Right cardiac atrium (tissue), 5 donors: ENCODE data around the gene DSP. TPM values are rescaled to one million over a fixed set of nuclear protein-coding genes. Genes with fewer than 3 reads are reported as not detected.

Experiments used
- ATAC-seq, 2 donors: fragments of 200-7000 bp; cut with Tn5 transposase; one replicate each; pipeline versions ENCODE4 v1.8.0 to v1.9.1; 2020; ENCODE audit warnings: moderate library complexity in 2 of 2, mild to moderate bottlenecking in 1 of 2
- DNase-seq, 3 donors: peaks; one replicate each; pipeline ENCODE4 v3.0.0-alpha.2; 2020
- H3K27ac ChIP-seq: one replicate; pipeline ENCODE4 v1.5.1; 2013; ENCODE audit warnings: mild to moderate bottlenecking, low read length, control low read depth, moderate library complexity
- H3K27me3 ChIP-seq: one replicate; pipeline ENCODE4 v1.6.1; 2013; ENCODE audit not compliant: control insufficient read depth, insufficient read depth
- H3K4me1 ChIP-seq: one replicate; pipeline ENCODE4 v1.6.1; 2013; ENCODE audit warnings: low read length; ENCODE audit not compliant: control insufficient read depth, insufficient read depth
- H3K4me3 ChIP-seq: one replicate; pipeline ENCODE4 v1.5.1; 2013; ENCODE audit warnings: low read length, control low read depth
- H3K9me3 ChIP-seq: one replicate; pipeline ENCODE4 v1.6.1; 2013; ENCODE audit warnings: low read length; ENCODE audit not compliant: control insufficient read depth
- WGBS: extraction: QIAGEN DNeasy Blood & Tissue Kit; methylation state at CpG from one replicate; pipeline ENCODE4 v1.1.7; 2013; 5-methylcytosine and 5-hydroxymethylcytosine counted together
- intact Hi-C, 4 donors: fragments of 100-400 bp; cut with DNase I; formaldehyde crosslinking; loops; one replicate each; pipeline versions ENCODE4 v1.11.0 to v1.14.0; 2022 to 2023
- polyA plus RNA-seq: library from polyadenylated mRNA; stranded (reverse); fragments of 200-250 nt; gene quantifications from one replicate; pipeline ENCODE4 v1.2.3, GENCODE V29; 2013
- total RNA-seq, 4 donors: library from RNA; stranded (reverse); fragmentation: NEBNext Ultra II Directional; extraction: Animal tissue kit (Norgen Biotek cat#: 25700); gene quantifications; one replicate each; pipeline ENCODE4 v1.2.1, GENCODE V29; 2021
- donor health status: healthy with polysubstance abuse.
- donor health status: DM: no; HTN: yes; CAD: no.
- donor health status: DM: no; HTN: no; CAD: no.
- donor health status: DM: no; HTN: yes; CAD: no; lungs with severe emphysema.
- donor health status: DM: yes; HTN: yes; CAD: no.

Gene DSP
- total and polyA plus RNA-seq, 5 donors = 94.7 to 311 (median 246) TPM

- DNase-seq (no peak), ATAC-seq (no peak)
- Histone ChIP-seq H3K4me1 (peaks cover 2% of the 10 kb centered on the region), H3K27me3 (no peaks in the 10 kb centered on the region), H3K9me3 (no peaks in the 10 kb centered on the region), H3K4me3 (no peak overlapping the region), H3K27ac (no peak overlapping the region)
- 88% methylated on average over 2 of the region's 2 CpGs for WGBS
- intact Hi-C loops = loop anchor here in 1 of 4 donors (10.0 kb wide), 1 partner anchor 122 kb away; no protein-coding TSS in a partner anchor
Measured at GRCh38 chr6:7546383-7546782, 4.9 kb downstream of the DSP start.

DNA sequence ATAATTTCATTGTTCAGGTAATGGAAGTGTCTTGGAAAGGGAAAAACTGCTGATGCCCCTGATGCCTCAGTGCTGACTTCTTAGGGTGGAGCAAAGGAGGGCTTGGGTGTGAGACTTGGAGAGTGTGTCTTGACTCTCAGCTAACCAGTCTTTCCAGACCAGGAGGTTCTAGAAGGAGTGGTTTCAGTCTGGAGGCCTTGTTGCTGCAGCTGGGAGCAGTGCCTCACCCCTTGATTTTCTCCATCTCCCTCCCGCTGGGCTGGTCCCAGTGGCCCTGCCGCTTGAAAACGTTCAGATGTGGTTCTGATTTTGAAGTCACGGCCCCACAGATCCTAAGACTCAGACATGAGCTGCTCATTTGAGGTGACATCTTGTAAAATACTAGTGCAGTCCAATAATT lies 5.4 kb downstream of the DSP start:
- intact Hi-C loops = loop anchor here in 1 of 4 donors (10.0 kb wide), 1 partner anchor 122 kb away; no protein-coding TSS in a partner anchor
- DNase-seq (no peak), ATAC-seq (no peak)
- Histone ChIP-seq H3K27ac (peak overlapping the region; percentile 30), H3K27me3 (no peaks in the 10 kb centered on the region), H3K9me3 (no peaks in the 10 kb centered on the region), H3K4me3 (no peak overlapping the region), H3K4me1 (peaks cover 2% of the 10 kb centered on the region)
- WGBS = 75% methylated on average over 4 of the region's 4 CpGs

DNA sequence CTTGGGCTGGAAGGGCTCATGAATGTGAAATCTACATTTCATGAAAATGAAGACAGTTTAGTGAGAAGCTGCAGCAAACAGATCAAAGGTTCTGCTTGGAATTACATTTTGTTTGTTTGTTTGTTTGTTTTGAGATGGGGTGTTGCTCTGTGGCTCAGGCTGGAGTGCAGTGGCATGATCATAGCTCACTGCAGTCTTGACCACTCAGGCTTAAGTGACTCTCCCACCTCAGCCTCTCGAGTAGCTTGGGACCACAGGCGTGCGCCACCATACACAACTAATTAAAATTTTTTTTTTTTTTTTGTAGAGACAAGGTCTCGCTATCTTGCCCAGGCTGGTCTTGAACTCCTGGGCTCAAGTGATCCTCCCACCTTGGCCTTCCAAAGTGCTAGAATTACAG lies 5.8 kb downstream of the DSP start:
- H3K4me3 ChIP-seq = no peak overlapping the region
- no peak for ATAC-seq
- H3K4me1 ChIP-seq = peaks cover 2% of the 10 kb centered on the region
- H3K27me3 ChIP-seq = no peaks in the 10 kb centered on the region
- WGBS = 92% methylated on average over 4 of the region's 4 CpGs
- H3K27ac ChIP-seq = peak overlapping the region; percentile 30
- intact Hi-C loops = loop anchor here in 1 of 4 donors (10.0 kb wide), 1 partner anchor 123 kb away; no protein-coding TSS in a partner anchor
- no peak for DNase-seq
- no peaks in the 10 kb centered on the region for H3K9me3 ChIP-seq

DNA sequence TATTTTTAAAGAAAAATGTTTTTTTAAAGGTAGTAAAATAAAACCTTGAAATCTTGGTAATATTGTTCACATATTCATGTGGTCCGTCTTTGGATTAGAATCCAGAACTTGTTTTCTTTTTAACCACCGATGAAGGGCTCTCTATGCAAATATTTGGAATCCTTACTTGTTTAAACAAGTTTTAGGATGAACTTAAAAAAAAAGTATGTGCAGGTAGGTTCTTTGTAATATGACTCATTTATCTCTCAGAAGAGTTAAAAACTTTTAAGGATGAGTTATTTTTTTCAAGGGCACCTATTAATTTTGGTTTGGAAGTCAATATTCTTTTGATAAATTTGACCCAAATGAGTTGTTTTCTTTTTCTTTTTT lies 8.9 kb downstream of the DSP start:
- no peaks in the 10 kb centered on the region for H3K9me3 ChIP-seq
- WGBS = 90% methylated on average over 2 of the region's 2 CpGs
- H3K4me1 ChIP-seq = peaks cover 2% of the 10 kb centered on the region
- intact Hi-C loops = no loop called here
- ATAC-seq (no peak), DNase-seq (no peak)
- H3K4me3 ChIP-seq = no peak overlapping the region
- no peak overlapping the region for H3K27ac ChIP-seq
- no peaks in the 10 kb centered on the region for H3K27me3 ChIP-seq

- DNase-seq = no peak
- Histone ChIP-seq H3K27ac (no peak overlapping the region), H3K4me1 (no peaks in the 10 kb centered on the region), H3K4me3 (no peak overlapping the region), H3K9me3 (no peaks in the 10 kb centered on the region), H3K27me3 (no peaks in the 10 kb centered on the region)
- intact Hi-C loops = no loop called here
- peak in 1 of 2 donors; percentile 48 for ATAC-seq
- 55% methylated on average over 6 of the region's 6 CpGs for WGBS
Measured at GRCh38 chr6:7554533-7555275, 13.2 kb downstream of the DSP start.

DNA sequence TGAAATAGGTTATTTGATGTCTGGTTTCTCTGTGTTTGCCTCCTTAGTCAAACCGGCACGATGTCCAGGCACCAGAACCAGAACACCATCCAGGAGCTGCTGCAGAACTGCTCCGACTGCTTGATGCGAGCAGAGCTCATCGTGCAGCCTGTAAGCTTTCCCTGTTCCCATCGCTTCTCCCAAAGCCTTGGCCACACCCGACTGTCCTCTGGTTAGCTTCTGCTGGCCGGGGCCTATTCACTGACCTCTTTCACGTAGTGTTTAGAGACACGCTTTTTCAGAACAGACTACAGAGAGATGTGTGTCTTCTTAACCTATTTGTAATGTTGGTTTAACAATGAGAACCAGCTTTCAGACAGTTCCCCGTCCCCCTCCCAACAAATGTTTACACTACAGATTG lies 14.2 kb downstream of the DSP start:
- no peak for DNase-seq
- ATAC-seq = peak; percentile 39 to 48
- WGBS = 75% methylated on average over 11 of the region's 11 CpGs
- H3K4me1 ChIP-seq = no peaks in the 10 kb centered on the region
- intact Hi-C loops = no loop called here
- H3K9me3 ChIP-seq = no peaks in the 10 kb centered on the region
- H3K27me3 ChIP-seq = no peaks in the 10 kb centered on the region
- no peak overlapping the region for H3K4me3 ChIP-seq
- peak overlapping the region; percentile 73 for H3K27ac ChIP-seq

DNA sequence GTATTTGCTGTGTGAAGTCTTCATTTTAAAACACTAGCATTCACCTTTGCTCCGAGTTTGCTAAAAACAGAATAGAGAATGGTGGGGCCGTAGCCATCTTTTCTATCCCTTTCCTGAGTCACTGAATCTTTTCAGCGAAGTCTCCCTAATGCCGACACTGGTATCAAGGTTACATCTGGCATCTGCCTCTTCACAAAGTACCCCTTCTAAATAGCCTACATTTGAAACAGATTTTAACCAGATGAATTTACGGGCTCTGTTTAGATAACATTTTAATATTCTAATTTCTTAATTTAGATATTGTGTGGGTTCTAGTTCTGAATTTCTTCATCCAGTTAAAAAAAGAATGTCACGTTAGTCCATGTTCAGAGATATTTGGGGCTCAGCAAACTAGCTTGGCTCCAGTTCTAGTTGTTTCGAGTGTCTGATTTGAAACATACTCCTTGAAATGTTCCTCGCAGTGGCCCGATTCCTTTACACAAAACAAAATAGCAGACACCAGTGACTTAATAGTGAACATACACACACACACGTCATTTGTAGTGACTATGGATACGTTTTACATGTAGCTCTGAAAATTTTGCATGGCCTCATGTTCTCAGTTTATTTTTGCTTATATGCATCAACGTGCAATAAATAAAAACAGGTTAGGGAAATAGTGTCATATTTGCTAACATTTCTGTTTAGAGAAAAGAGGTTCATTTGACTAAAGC lies 15.1 kb downstream of the DSP start:
- Histone ChIP-seq H3K4me3 (no peak overlapping the region), H3K4me1 (peaks cover 5% of the 10 kb centered on the region), H3K27me3 (no peaks in the 10 kb centered on the region), H3K9me3 (no peaks in the 10 kb centered on the region), H3K27ac (no peak overlapping the region)
- no peak for ATAC-seq
- 78% methylated on average over 12 of the region's 12 CpGs for WGBS
- intact Hi-C loops = no loop called here
- DNase-seq = no peak

DNA sequence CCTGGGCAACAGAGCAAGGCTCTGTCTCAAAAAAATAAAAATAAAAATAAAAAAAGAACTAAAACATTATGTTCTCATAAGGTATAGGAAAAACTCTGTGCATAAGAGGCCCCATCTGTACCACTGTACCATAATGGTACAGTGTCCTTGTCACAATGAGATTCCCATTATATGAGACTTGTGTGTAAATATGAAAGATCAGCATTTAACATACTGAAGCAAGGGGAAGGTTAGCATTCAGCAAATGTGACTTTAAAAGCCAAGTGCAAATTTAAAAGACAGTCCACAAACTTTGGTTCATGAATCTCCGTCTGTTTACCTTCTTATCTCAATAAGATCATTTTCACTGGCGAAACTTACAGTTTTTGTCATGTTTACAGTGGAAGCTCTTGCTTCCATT lies 16.2 kb downstream of the DSP start:
- peaks cover 5% of the 10 kb centered on the region for H3K4me1 ChIP-seq
- H3K9me3 ChIP-seq = no peaks in the 10 kb centered on the region
- no peak overlapping the region for H3K4me3 ChIP-seq
- DNase-seq = no peak
- WGBS = 88% methylated on average over 2 of the region's 2 CpGs
- no peak for ATAC-seq
- no peak overlapping the region for H3K27ac ChIP-seq
- intact Hi-C loops = no loop called here
- H3K27me3 ChIP-seq = no peaks in the 10 kb centered on the region

DNA sequence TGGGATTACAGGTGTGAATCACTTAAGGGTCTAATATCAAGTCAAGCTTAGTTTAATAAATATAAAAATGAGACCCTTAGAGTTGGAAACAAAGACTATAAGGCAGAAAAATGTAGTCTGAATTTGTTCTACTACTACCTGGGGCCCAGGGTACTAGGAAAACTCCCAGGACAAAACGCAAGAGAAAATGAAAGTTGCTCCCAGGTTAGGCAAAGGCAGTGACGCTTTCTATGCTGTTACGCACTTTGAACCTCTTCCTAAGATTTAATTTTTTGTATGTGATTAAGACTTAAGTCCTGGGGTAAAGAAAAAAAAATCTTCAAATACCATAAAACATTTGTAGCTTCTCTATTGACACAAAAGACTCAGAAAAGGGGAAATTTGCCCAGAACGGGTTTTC lies 17.3 kb downstream of the DSP start:
- Histone ChIP-seq H3K27ac (no peak overlapping the region), H3K27me3 (no peaks in the 10 kb centered on the region), H3K9me3 (no peaks in the 10 kb centered on the region), H3K4me1 (peaks cover 5% of the 10 kb centered on the region), H3K4me3 (no peak overlapping the region)
- intact Hi-C loops = no loop called here
- no peak for DNase-seq
- ATAC-seq = no peak
- 86% methylated on average over 4 of the region's 4 CpGs for WGBS

- H3K4me1 ChIP-seq = peaks cover 5% of the 10 kb centered on the region
- H3K27ac ChIP-seq = no peak overlapping the region
- 80% methylated on average over 6 of the region's 6 CpGs for WGBS
- no peak for ATAC-seq
- intact Hi-C loops = no loop called here
- no peak for DNase-seq
- no peaks in the 10 kb centered on the region for H3K27me3 ChIP-seq
- no peak overlapping the region for H3K4me3 ChIP-seq
- H3K9me3 ChIP-seq = no peaks in the 10 kb centered on the region
Measured at GRCh38 chr6:7559196-7559595, 17.7 kb downstream of the DSP start.

- Histone ChIP-seq H3K27ac (no peak overlapping the region), H3K27me3 (no peaks in the 10 kb centered on the region), H3K4me1 (peaks cover 5% of the 10 kb centered on the region), H3K4me3 (no peak overlapping the region), H3K9me3 (no peaks in the 10 kb centered on the region)
- DNase-seq = no peak
- intact Hi-C loops = no loop called here
- WGBS = 48% methylated on average over 2 of the region's 2 CpGs
- no peak for ATAC-seq
Measured at GRCh38 chr6:7559651-7560385, 18.3 kb downstream of the DSP start.
